ENCODE results near the gene PI4K2B. TPM values are rescaled to one million over a fixed set of nuclear protein-coding genes. Genes with fewer than 3 reads are reported as not detected.

The PI4K2B gene
- total and polyA plus RNA-seq, 2 of the 8 experiments (the other 6 are each of a cell fraction or from before 2014, with no cell fraction given) = 3.0 to 16.2 TPM

GRCh38 chr4:25284466-25284865 lies 50.6 kb downstream of the PI4K2B start (continued):
- TF ChIP-seq CHD7 (IDR thresholded peaks at IDR 0.05; ENCODE audit: insufficient replicate concordance, low read length) = no peak
- TF ChIP-seq KDM4A (IDR thresholded peaks at IDR 0.05; ENCODE audit: low read depth, low read length, severe bottlenecking) = no peak
- no peak for TF ChIP-seq BCL11A (IDR thresholded peaks at IDR 0.05; ENCODE audit: low read depth in 2 of 2, low read length in 2 of 2)

Measured in H1 (cell line).